Kidney (tissue), 14 donors: ENCODE data around the gene ANGPTL2. TPM values are rescaled to one million over a fixed set of nuclear protein-coding genes. Genes with fewer than 3 reads are reported as not detected.
"Not testable (repeated sequence)": the region's sequence is repeated elsewhere in the genome, so short reads cannot be mapped to it uniquely, and the experiment has no call there.

Source experiments
- DNase-seq, 5 donors: peaks; one replicate each; pipeline ENCODE4 v3.0.0-alpha.2; 2013 to 2020
- FAIRE-seq: peaks from 2 replicates; lab custom pipeline; 2012; peaks lifted over from hg19 to GRCh38; lab: Jason Lieb, UNC
- H3K27ac ChIP-seq, 2 donors: one replicate each; pipeline ENCODE4 v1.7.0; 2013; ENCODE audit warnings: low read depth in 2 of 2, low read length in 2 of 2, inconsistent platforms in 1 of 2
- H3K27me3 ChIP-seq: one replicate; pipeline ENCODE4 v1.7.1; 2013; ENCODE audit warnings: low read length, inconsistent platforms; ENCODE audit not compliant: control insufficient read depth, insufficient read depth
- H3K36me3 ChIP-seq, 3 donors: one replicate each; pipeline versions ENCODE4 v1.7.0 to v1.7.1; 2013; ENCODE audit warnings: low read length in 3 of 3, control low read depth in 1 of 3, inconsistent platforms in 1 of 3; ENCODE audit not compliant: insufficient read depth in 3 of 3, control insufficient read depth in 2 of 3
- H3K4me1 ChIP-seq, 3 donors: one replicate each; pipeline versions ENCODE4 v1.7.0 to v1.7.1; 2013; ENCODE audit warnings: low read length in 3 of 3, inconsistent platforms in 1 of 3, low read depth in 1 of 3; ENCODE audit not compliant: control insufficient read depth in 2 of 3, insufficient read depth in 2 of 3
- H3K4me3 ChIP-seq, 3 donors: one replicate each; pipeline versions ENCODE4 v1.7.0 to v1.8.1; 2013; ENCODE audit warnings: low read length in 3 of 3, control low read depth in 1 of 3, inconsistent platforms in 1 of 3
- H3K9ac ChIP-seq, 3 donors: one replicate each; pipeline versions ENCODE4 v1.7.0 to v1.7.1; 2013; ENCODE audit warnings: low read length in 3 of 3, control low read depth in 1 of 3, inconsistent platforms in 1 of 3
- H3K9me3 ChIP-seq, 3 donors: one replicate each; pipeline versions ENCODE4 v1.7.0 to v1.7.1; 2013; ENCODE audit warnings: low read length in 3 of 3, control low read depth in 1 of 3, inconsistent platforms in 1 of 3; ENCODE audit not compliant: control insufficient read depth in 2 of 3, insufficient read depth in 1 of 3
- intact Hi-C: fragments of 100-400 bp; cut with DNase I; formaldehyde crosslinking; loops from one replicate; pipeline ENCODE4 v1.11.1; 2022
- polyA plus RNA-seq: library from polyadenylated mRNA; stranded (reverse); fragments of 350-450 nt; fragmentation: Illumina TruSeq; extraction: RNeasy Lipid Tissue Mini Kit (QIAGEN cat#74804); gene quantifications from one replicate; pipeline ENCODE4 v1.2.3, GENCODE V29; 2014; ENCODE audit warnings: low read depth, low replicate concordance; ENCODE audit not compliant: insufficient read depth
- total RNA-seq: library from RNA; stranded (reverse); fragmentation: NEBNext Ultra II Directional; extraction: Animal tissue kit (Norgen Biotek cat#: 25700); gene quantifications from one replicate; pipeline ENCODE4 v1.2.1, GENCODE V29; 2021
- TF ChIP-seq, protein P1 (sequence below): IDR thresholded peaks from 3 replicates; pipeline ENCODE4 v1.5.1; 2012; ENCODE audit warnings: mild to moderate bottlenecking, moderate library complexity, borderline replicate concordance; ENCODE audit not compliant: insufficient read depth; ENCODE audit errors: extremely low read depth
- donor health status: control.
- donor health status: control.
- donor health status: control.
- donor health status: control.
- donor health status: control.
- donor health status: DM: yes; HTN: yes; CAD: no.
- donor health status: Normal renal cell carcinoma (clear cell type).

The ANGPTL2 gene
- total and polyA plus RNA-seq, 2 donors from 2014 or later: 4.3 to 12.4 TPM

DNA sequence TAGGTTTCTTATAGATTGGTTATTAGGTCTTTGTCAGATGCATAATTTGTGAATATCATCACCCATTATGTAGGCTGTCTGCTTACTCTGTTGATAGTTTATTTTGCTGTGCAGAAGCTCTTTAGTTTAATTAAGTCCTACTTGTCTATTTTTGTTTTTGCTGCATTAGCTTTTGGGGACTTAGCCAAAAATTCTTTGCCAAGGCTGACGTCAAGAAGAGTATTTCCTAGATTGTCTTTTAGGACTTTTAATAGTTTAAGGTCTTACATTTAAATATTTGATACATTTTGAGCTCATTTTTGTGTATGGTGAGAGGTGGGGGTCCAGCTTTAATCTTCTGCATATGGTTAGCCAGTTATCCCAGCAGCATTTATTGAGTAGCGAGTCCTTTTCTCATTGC, 24.8 kb upstream of the ANGPTL2 start:
- Histone ChIP-seq H3K27ac (no peak overlapping the region), H3K9me3 (no peaks in the 10 kb centered on the region), H3K4me3 (no peak overlapping the region), H3K27me3 (no peaks in the 10 kb centered on the region), H3K36me3 (no peaks in the 10 kb centered on the region), H3K4me1 (peaks cover 0 to 11% (median 4%) of the 10 kb centered on the region in 3 donors), H3K9ac (no peak overlapping the region)
- no peak for FAIRE-seq
- TF ChIP-seq, protein P1, sequence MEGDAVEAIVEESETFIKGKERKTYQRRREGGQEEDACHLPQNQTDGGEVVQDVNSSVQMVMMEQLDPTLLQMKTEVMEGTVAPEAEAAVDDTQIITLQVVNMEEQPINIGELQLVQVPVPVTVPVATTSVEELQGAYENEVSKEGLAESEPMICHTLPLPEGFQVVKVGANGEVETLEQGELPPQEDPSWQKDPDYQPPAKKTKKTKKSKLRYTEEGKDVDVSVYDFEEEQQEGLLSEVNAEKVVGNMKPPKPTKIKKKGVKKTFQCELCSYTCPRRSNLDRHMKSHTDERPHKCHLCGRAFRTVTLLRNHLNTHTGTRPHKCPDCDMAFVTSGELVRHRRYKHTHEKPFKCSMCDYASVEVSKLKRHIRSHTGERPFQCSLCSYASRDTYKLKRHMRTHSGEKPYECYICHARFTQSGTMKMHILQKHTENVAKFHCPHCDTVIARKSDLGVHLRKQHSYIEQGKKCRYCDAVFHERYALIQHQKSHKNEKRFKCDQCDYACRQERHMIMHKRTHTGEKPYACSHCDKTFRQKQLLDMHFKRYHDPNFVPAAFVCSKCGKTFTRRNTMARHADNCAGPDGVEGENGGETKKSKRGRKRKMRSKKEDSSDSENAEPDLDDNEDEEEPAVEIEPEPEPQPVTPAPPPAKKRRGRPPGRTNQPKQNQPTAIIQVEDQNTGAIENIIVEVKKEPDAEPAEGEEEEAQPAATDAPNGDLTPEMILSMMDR: no peak
- DNase-seq: no peak
- intact Hi-C loops: no loop called here

DNA sequence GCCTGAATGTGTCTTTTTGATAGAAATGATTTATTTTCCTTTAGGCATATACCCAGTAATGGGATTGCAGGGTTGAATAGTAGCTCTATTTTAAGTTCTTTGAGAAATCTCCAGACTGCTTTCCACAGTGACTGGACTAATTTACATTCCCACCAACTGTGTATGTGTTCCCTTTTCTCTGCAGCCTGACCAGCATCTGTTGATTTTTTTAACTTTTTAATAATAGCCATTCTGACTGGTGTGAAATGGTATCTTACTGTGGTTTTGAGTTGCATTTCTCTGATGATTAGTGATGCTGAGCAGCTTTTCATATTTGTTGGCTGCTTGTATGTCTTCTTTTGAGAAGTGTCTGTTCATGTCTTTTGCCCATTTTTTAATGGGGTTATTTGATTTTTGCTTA, 24.4 kb upstream of the ANGPTL2 start:
- H3K9me3 ChIP-seq, DNase-seq, intact Hi-C loops, H3K36me3 ChIP-seq, FAIRE-seq, H3K4me3 ChIP-seq, H3K27ac ChIP-seq, H3K9ac ChIP-seq, H3K27me3 ChIP-seq: not testable (repeated sequence)
- peaks cover 0 to 15% (median 8%) of the 10 kb centered on the region in 3 donors for H3K4me1 ChIP-seq

DNA sequence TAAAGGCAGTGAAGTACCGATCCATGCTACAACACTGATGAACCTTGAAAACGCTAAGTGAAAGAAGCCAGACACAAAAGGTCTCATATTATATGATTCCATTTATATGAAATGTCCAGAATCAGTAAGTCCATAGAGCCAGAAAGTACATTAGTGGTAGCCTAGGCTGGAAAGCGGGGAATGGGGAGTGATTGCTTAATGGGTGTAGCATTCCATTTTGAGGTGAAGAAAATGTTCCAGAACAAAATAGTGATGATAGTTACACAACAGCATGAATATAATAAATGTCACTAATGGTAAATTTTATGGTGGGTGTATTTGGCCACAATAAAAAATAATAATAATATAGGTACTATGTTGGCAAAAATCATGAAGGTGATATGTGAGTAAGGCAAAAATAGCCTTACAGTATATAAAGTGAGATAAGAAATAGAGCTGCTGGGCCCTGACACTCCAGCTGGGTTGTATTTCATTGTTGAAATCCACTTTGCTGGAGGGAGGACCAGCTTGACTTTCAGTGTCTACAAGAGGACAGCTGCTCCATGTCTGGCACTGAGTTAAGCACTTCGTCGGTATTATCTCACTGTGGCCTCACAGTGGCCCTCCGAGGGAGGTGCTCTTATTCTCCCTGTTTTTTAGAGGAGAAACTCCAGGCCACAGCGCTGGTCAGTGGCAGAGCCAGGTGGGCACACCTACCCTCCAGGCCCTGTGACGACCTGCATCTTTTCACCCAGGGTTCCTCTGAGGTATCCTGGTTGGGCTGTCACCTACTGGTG, 22.4 kb upstream of the ANGPTL2 start:
- no peaks in the 10 kb centered on the region for H3K36me3 ChIP-seq
- H3K27me3 ChIP-seq: no peaks in the 10 kb centered on the region
- H3K9me3 ChIP-seq: no peaks in the 10 kb centered on the region
- DNase-seq (peak in 2 of 5 donors; percentile 61 to 65), FAIRE-seq (no peak)
- H3K4me1 ChIP-seq: peaks cover 0 to 16% (median 8%) of the 10 kb centered on the region in 3 donors
- no peak overlapping the region for H3K9ac ChIP-seq
- peak overlapping the region in 1 of 2 donors; percentile 4 for H3K27ac ChIP-seq
- intact Hi-C loops: no loop called here
- TF ChIP-seq, protein P1: no peak
- H3K4me3 ChIP-seq: no peak overlapping the region

DNA sequence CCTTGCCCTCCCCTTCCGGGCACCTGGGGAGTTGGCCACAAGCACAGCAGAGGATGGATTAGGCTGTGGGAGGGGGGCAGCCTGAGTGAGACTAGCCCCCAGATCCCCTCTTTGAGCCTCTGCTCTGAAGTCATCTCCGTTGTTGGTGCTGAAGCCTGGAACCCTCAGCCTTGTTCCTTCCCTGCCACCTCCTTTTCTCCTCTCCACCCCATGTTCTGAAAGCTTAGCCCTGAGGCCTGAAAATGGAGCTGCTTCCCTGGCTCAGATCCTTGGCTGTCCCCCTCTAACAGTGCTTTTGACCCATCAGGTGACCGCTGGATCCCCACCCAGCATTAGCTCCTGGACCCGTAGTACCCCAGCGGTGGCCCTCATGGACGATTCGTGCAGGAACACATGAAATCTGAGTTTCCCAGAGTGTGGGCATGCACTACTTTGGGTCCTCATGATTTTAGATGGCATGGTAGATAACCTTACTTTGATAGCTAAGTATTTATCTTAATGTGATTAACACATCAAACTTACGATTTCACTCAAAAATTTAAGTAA, 21.6 kb upstream of the ANGPTL2 start:
- FAIRE-seq (no peak), DNase-seq (peak in 1 of 5 donors; percentile 16)
- intact Hi-C loops: no loop called here
- H3K9ac ChIP-seq: no peak overlapping the region
- H3K9me3 ChIP-seq: no peaks in the 10 kb centered on the region
- H3K4me3 ChIP-seq: no peak overlapping the region
- TF ChIP-seq, protein P1: no peak
- no peaks in the 10 kb centered on the region for H3K27me3 ChIP-seq
- H3K4me1 ChIP-seq: peaks cover 0 to 16% (median 8%) of the 10 kb centered on the region in 3 donors
- H3K36me3 ChIP-seq: no peaks in the 10 kb centered on the region
- no peak overlapping the region for H3K27ac ChIP-seq
